GM12892 (cell line): ENCODE measurements around the gene NXPE1.

Experiments
- DNase-seq: peaks from one replicate; pipeline ENCODE4 v3.0.0; 2011; ENCODE audit not compliant: insufficient read length
- FAIRE-seq: peaks from 2 replicates; lab custom pipeline; 2011; peaks lifted over from hg19 to GRCh38; lab: Jason Lieb, UNC
- POLR2A ChIP-seq: IDR thresholded peaks from 2 replicates; pipeline ENCODE4 v1.6.1; 2011; ENCODE audit warnings: low read depth, low read length, control low read depth
- POLR2AphosphoS5 ChIP-seq: IDR thresholded peaks from 2 replicates; pipeline ENCODE4 v1.6.1; 2011; ENCODE audit warnings: low read depth, low read length, control low read depth
- TAF1 ChIP-seq: IDR thresholded peaks from 2 replicates; pipeline ENCODE4 v1.6.1; 2011; ENCODE audit warnings: low read depth, mild to moderate bottlenecking, control low read depth, low read length, borderline replicate concordance

NXPE1 gene

GRCh38 chr11:114596175-114596919 is 36.7 kb upstream of the NXPE1 start:
- TF ChIP-seq TAF1 (no peak), POLR2AphosphoS5 (no peak), POLR2A (no peak)
- DNase-seq (no peak), FAIRE-seq (no peak)

- no peak for TF ChIP-seq POLR2AphosphoS5
- no peak for TF ChIP-seq POLR2A
- no peak for TF ChIP-seq TAF1
- DNase-seq (no peak), FAIRE-seq (no peak)
Measured at GRCh38 chr11:114595571-114595970, 35.9 kb upstream of the NXPE1 start, which contains the start of gene NXPE4. TSS of gene NXPE4 (minus strand) at chr11:114595786. CDS start at chr11:114594759, 1,027 bp downstream.

- FAIRE-seq, result no peak
- DNase-seq, result no peak
- no peak for TF ChIP-seq POLR2AphosphoS5
- no peak for TF ChIP-seq TAF1
- no peak for TF ChIP-seq POLR2A
Measured at GRCh38 chr11:114594703-114595102, 35.0 kb upstream of the NXPE1 start.

- no peak for DNase-seq
- no peak for FAIRE-seq
- TF ChIP-seq TAF1, result no peak
- TF ChIP-seq POLR2AphosphoS5, result no peak
- TF ChIP-seq POLR2A, result no peak
Measured at GRCh38 chr11:114587398-114587953, 27.8 kb upstream of the NXPE1 start.

GRCh38 chr11:114586797-114587196 is 27.1 kb upstream of the NXPE1 start:
- FAIRE-seq (no peak), DNase-seq (no peak)
- TF ChIP-seq POLR2AphosphoS5, result no peak
- TF ChIP-seq TAF1, result no peak
- no peak for TF ChIP-seq POLR2A

GRCh38 chr11:114571712-114572111 is 12.0 kb upstream of the NXPE1 start:
- no peak for TF ChIP-seq TAF1
- TF ChIP-seq POLR2AphosphoS5, result no peak
- no peak for TF ChIP-seq POLR2A
- DNase-seq, result no peak

GRCh38 chr11:114569801-114570200 is 10.1 kb upstream of the NXPE1 start:
- no peak for TF ChIP-seq POLR2AphosphoS5
- no peak for TF ChIP-seq POLR2A
- no peak for TF ChIP-seq TAF1
- no peak for DNase-seq
- FAIRE-seq, result peak; percentile 62

More at GRCh38 chr11:114571712-114572111, 12.0 kb upstream of the NXPE1 start:
- no peak for FAIRE-seq

- DNase-seq, result no peak
- no peak for FAIRE-seq
- TF ChIP-seq POLR2AphosphoS5, result no peak
- TF ChIP-seq POLR2A, result no peak
- no peak for TF ChIP-seq TAF1
Measured at GRCh38 chr11:114566276-114566675, 6.6 kb upstream of the NXPE1 start.

- DNase-seq (no peak), FAIRE-seq (no peak)
- TF ChIP-seq POLR2AphosphoS5 (no peak), POLR2A (no peak), TAF1 (no peak)
Measured at GRCh38 chr11:114564831-114565230, 5.2 kb upstream of the NXPE1 start.

- no peak for TF ChIP-seq POLR2AphosphoS5
- TF ChIP-seq POLR2A, result no peak
- TF ChIP-seq TAF1, result no peak
- FAIRE-seq (no peak), DNase-seq (no peak)
Measured at GRCh38 chr11:114563077-114563476, 3.4 kb upstream of the NXPE1 start.

GRCh38 chr11:114562166-114562916 is 2.7 kb upstream of the NXPE1 start:
- TF ChIP-seq POLR2AphosphoS5 (no peak), POLR2A (no peak), TAF1 (no peak)
- DNase-seq, result no peak
- peak; percentile 17 for FAIRE-seq

GRCh38 chr11:114556135-114556534 is 3.5 kb downstream of the NXPE1 start:
- FAIRE-seq, result no peak

GRCh38 chr11:114553642-114554041 is 6.0 kb downstream of the NXPE1 start:
- DNase-seq (no peak), FAIRE-seq (no peak)
- TF ChIP-seq POLR2A, result no peak
- TF ChIP-seq TAF1, result no peak

More at GRCh38 chr11:114556135-114556534, 3.5 kb downstream of the NXPE1 start:
- TF ChIP-seq POLR2A, result no peak
- no peak for TF ChIP-seq TAF1
- no peak for TF ChIP-seq POLR2AphosphoS5
- no peak for DNase-seq
